GM12878 (cell line): Measurements from ENCODE around the gene PXDC1.

ENCODE experiments used
- CEBPB ChIP-seq, 2 experiments: fragments of 150-350 bp in 1 of 2; IDR thresholded peaks; 2 replicates each; pipeline ENCODE4 v1.6.1; 2012 to 2014; ENCODE audit warnings: low read depth in 2 of 2, low read length in 2 of 2, borderline replicate concordance in 1 of 2, inconsistent platforms in 1 of 2
- CTCF ChIP-seq, 3 experiments: IDR thresholded peaks in 2 of 3; conservative IDR thresholded peaks in 1 of 3; 2 replicates each; pipeline ENCODE4 v1.5.1; 2011; ENCODE audit warnings: low read depth in 3 of 3, low read length in 3 of 3, mild to moderate bottlenecking in 3 of 3, control low read depth in 2 of 3, moderate library complexity in 2 of 3, inconsistent platforms in 1 of 3, mixed read lengths in 1 of 3; ENCODE audit not compliant: control insufficient read depth in 2 of 3, insufficient read depth in 1 of 3; ENCODE audit errors: extremely low read depth in 1 of 3
- EGR1 ChIP-seq, 2 experiments: IDR thresholded peaks; 1 replicate in 1 of 2; 2 replicates in 1 of 2; pipeline ENCODE4 v1.6.1; 2011 to 2012; ENCODE audit warnings: low read depth in 2 of 2, low read length in 2 of 2, borderline replicate concordance in 1 of 2, mild to moderate bottlenecking in 1 of 2, moderate library complexity in 1 of 2
- EZH2 ChIP-seq: IDR thresholded peaks from 2 replicates; pipeline ENCODE4 v1.6.1; 2012; ENCODE audit warnings: low read depth, mild to moderate bottlenecking, control low read depth, inconsistent platforms, low read length, borderline replicate concordance; ENCODE audit not compliant: control insufficient read depth
- GABPA ChIP-seq: IDR thresholded peaks from 2 replicates; pipeline ENCODE4 v1.6.1; 2014; ENCODE audit warnings: antibody characterized with exemption, low read depth, mild to moderate bottlenecking, inconsistent platforms
- HDAC2 ChIP-seq: fragments of 200-600 bp; sonication (generic); IDR thresholded peaks from 2 replicates; pipeline ENCODE4 v1.6.1; 2017
- MAX ChIP-seq: IDR thresholded peaks from 2 replicates; pipeline ENCODE4 v1.6.1; 2012; ENCODE audit warnings: low read depth, low read length, improper control_type of control experiment
- MEF2A ChIP-seq: IDR thresholded peaks from 2 replicates; pipeline ENCODE4 v1.6.1; 2011; ENCODE audit warnings: low read depth, mild to moderate bottlenecking, low read length, moderate library complexity; ENCODE audit not compliant: insufficient read depth
- MLLT1 ChIP-seq: fragments of 450-650 bp; IDR thresholded peaks from 2 replicates; pipeline ENCODE4 v1.6.1; 2016; ENCODE audit warnings: mild to moderate bottlenecking
- POLR2A ChIP-seq: IDR thresholded peaks from 2 replicates; pipeline ENCODE4 v1.6.1; 2011; ENCODE audit warnings: low read depth, mild to moderate bottlenecking, low read length
- RAD21 ChIP-seq: IDR thresholded peaks from 2 replicates; pipeline ENCODE4 v1.6.1; 2011; ENCODE audit warnings: mild to moderate bottlenecking, low read depth, low read length, moderate library complexity; ENCODE audit not compliant: insufficient read depth
- REST ChIP-seq: IDR thresholded peaks from 2 replicates; pipeline ENCODE4 v1.6.1; 2012; ENCODE audit warnings: mild to moderate bottlenecking, low read depth, low read length

GRCh38 chr6:3707024-3707423 is 44.5 kb downstream of the PXDC1 start:
- no peak for TF ChIP-seq POLR2A
- no peak for TF ChIP-seq EZH2
- TF ChIP-seq MEF2A, result no peak
- TF ChIP-seq EGR1 (IDR thresholded peaks at IDR 0.05; ENCODE audit: borderline replicate concordance in 1 of 2, low read depth in 2 of 2, low read length in 2 of 2), result no peak
- TF ChIP-seq CTCF (IDR thresholded peaks at IDR 0.05 in 2 of 3, conservative IDR thresholded peaks at IDR 0.05 in 1 of 3; ENCODE audit: control insufficient read depth in 2 of 3, extremely low read depth in 1 of 3, insufficient read depth in 1 of 3, low read depth in 3 of 3, low read length in 3 of 3), result no peak
- no peak for TF ChIP-seq MAX
- no peak for TF ChIP-seq REST
- TF ChIP-seq RAD21, result no peak
- TF ChIP-seq GABPA, result no peak
- no peak for TF ChIP-seq CEBPB (IDR thresholded peaks at IDR 0.05; ENCODE audit: borderline replicate concordance in 1 of 2, low read depth in 2 of 2, low read length in 2 of 2)
- TF ChIP-seq HDAC2, result no peak
- TF ChIP-seq MLLT1, result no peak
